Activated naive CD8-positive, alpha-beta T cell treated with anti-CD3 and anti-CD28 coated beads, Interleukin-2, amount 50 U/mL, for 24 hours (primary cell): ENCODE data around the gene STXBP3.

Experiments used
- ATAC-seq: fragments of 150-1000 bp; cut with Tn5 transposase; one replicate; pipeline ENCODE4 v1.10.0; 2021
- DNase-seq: peaks from one replicate; pipeline ENCODE4 v3.0.0; 2021
- H3K27ac Mint-ChIP-seq: one replicate; pipeline ENCODE4 v1.8.0; 2021; ENCODE audit warnings: mild to moderate bottlenecking, mixed read lengths
- H3K27me3 Mint-ChIP-seq: one replicate; pipeline ENCODE4 v1.8.0; 2021; ENCODE audit warnings: mixed read lengths
- H3K36me3 Mint-ChIP-seq: one replicate; pipeline ENCODE4 v1.8.0; 2021; ENCODE audit warnings: low read depth, mixed read lengths
- H3K4me1 Mint-ChIP-seq: one replicate; pipeline ENCODE4 v1.8.0; 2021; ENCODE audit warnings: mixed read lengths
- H3K4me3 Mint-ChIP-seq: one replicate; pipeline ENCODE4 v1.8.0; 2021; ENCODE audit warnings: mild to moderate bottlenecking, moderate library complexity, mixed read lengths
- H3K9me3 Mint-ChIP-seq: one replicate; pipeline ENCODE4 v1.8.0; 2021; ENCODE audit warnings: mixed read lengths

STXBP3 gene

GRCh38 chr1:108718927-108719655 is 27.4 kb upstream of the STXBP3 start:
- H3K4me1 Mint-ChIP-seq, result no peaks in the 10 kb centered on the region
- no peaks in the 10 kb centered on the region for H3K9me3 Mint-ChIP-seq

GRCh38 chr1:108719656-108720435 is 26.6 kb upstream of the STXBP3 start:
- Mint-ChIP-seq H3K27ac (no peak overlapping the region), H3K9me3 (no peaks in the 10 kb centered on the region), H3K4me3 (no peak overlapping the region), H3K36me3 (no peaks in the 10 kb centered on the region), H3K27me3 (peaks cover 6% of the 10 kb centered on the region), H3K4me1 (no peaks in the 10 kb centered on the region)
- ATAC-seq (peak; percentile 49), DNase-seq (no peak)

More at GRCh38 chr1:108718927-108719655, 27.4 kb upstream of the STXBP3 start:
- Mint-ChIP-seq H3K27ac (no peak overlapping the region), H3K36me3 (no peaks in the 10 kb centered on the region), H3K4me3 (no peak overlapping the region), H3K27me3 (peaks cover 6% of the 10 kb centered on the region)
- ATAC-seq (no peak), DNase-seq (no peak)

- H3K4me1 Mint-ChIP-seq, result no peaks in the 10 kb centered on the region
- ATAC-seq, result no peak
Measured at GRCh38 chr1:108722292-108722691, 24.2 kb upstream of the STXBP3 start.

GRCh38 chr1:108725906-108726305 is 20.6 kb upstream of the STXBP3 start:
- ATAC-seq (no peak), DNase-seq (no peak)
- Mint-ChIP-seq H3K4me1 (no peaks in the 10 kb centered on the region), H3K9me3 (no peaks in the 10 kb centered on the region), H3K36me3 (no peaks in the 10 kb centered on the region), H3K4me3 (no peak overlapping the region), H3K27me3 (peaks cover 4% of the 10 kb centered on the region), H3K27ac (no peak overlapping the region)

More at GRCh38 chr1:108722292-108722691, 24.2 kb upstream of the STXBP3 start:
- H3K27ac Mint-ChIP-seq, result no peak overlapping the region
- H3K36me3 Mint-ChIP-seq, result no peaks in the 10 kb centered on the region
- DNase-seq, result no peak
- H3K27me3 Mint-ChIP-seq, result peaks cover 2% of the 10 kb centered on the region
- H3K4me3 Mint-ChIP-seq, result no peak overlapping the region
- H3K9me3 Mint-ChIP-seq, result no peaks in the 10 kb centered on the region

GRCh38 chr1:108728327-108728923 is 18.0 kb upstream of the STXBP3 start:
- no peaks in the 10 kb centered on the region for H3K36me3 Mint-ChIP-seq
- H3K27me3 Mint-ChIP-seq, result peaks cover 4% of the 10 kb centered on the region
- no peak for ATAC-seq
- H3K27ac Mint-ChIP-seq, result no peak overlapping the region
- no peak overlapping the region for H3K4me3 Mint-ChIP-seq
- H3K9me3 Mint-ChIP-seq, result no peaks in the 10 kb centered on the region
- no peaks in the 10 kb centered on the region for H3K4me1 Mint-ChIP-seq
- no peak for DNase-seq

- peaks cover 4% of the 10 kb centered on the region for H3K27me3 Mint-ChIP-seq
- H3K4me3 Mint-ChIP-seq, result no peak overlapping the region
- H3K36me3 Mint-ChIP-seq, result no peaks in the 10 kb centered on the region
- no peak for DNase-seq
- no peaks in the 10 kb centered on the region for H3K9me3 Mint-ChIP-seq
- ATAC-seq, result no peak
- H3K27ac Mint-ChIP-seq, result no peak overlapping the region
- no peaks in the 10 kb centered on the region for H3K4me1 Mint-ChIP-seq
Measured at GRCh38 chr1:108729481-108729880, 17.0 kb upstream of the STXBP3 start.

- H3K27ac Mint-ChIP-seq, result no peak overlapping the region
- ATAC-seq, result no peak
- H3K9me3 Mint-ChIP-seq, result no peaks in the 10 kb centered on the region
- H3K4me3 Mint-ChIP-seq, result no peak overlapping the region
- H3K4me1 Mint-ChIP-seq, result no peaks in the 10 kb centered on the region
- DNase-seq, result no peak
- H3K27me3 Mint-ChIP-seq, result peaks cover 6% of the 10 kb centered on the region
- H3K36me3 Mint-ChIP-seq, result no peaks in the 10 kb centered on the region
Measured at GRCh38 chr1:108732398-108732797, 14.1 kb upstream of the STXBP3 start.

GRCh38 chr1:108734171-108734865 is 12.2 kb upstream of the STXBP3 start:
- H3K9me3 Mint-ChIP-seq, result no peaks in the 10 kb centered on the region
- H3K4me1 Mint-ChIP-seq, result no peaks in the 10 kb centered on the region
- no peaks in the 10 kb centered on the region for H3K36me3 Mint-ChIP-seq
- peaks cover 6% of the 10 kb centered on the region for H3K27me3 Mint-ChIP-seq
- H3K27ac Mint-ChIP-seq, result no peak overlapping the region
- no peak overlapping the region for H3K4me3 Mint-ChIP-seq
- no peak for DNase-seq
- no peak for ATAC-seq

GRCh38 chr1:108742253-108742652 is 4.2 kb upstream of the STXBP3 start:
- H3K4me1 Mint-ChIP-seq, result peaks cover 9% of the 10 kb centered on the region
- ATAC-seq (no peak), DNase-seq (no peak)
- no peaks in the 10 kb centered on the region for H3K9me3 Mint-ChIP-seq
- H3K27me3 Mint-ChIP-seq, result no peaks in the 10 kb centered on the region
- H3K27ac Mint-ChIP-seq, result no peak overlapping the region
- H3K36me3 Mint-ChIP-seq, result peaks cover 3% of the 10 kb centered on the region
- no peak overlapping the region for H3K4me3 Mint-ChIP-seq

- DNase-seq, result no peak
- H3K4me1 Mint-ChIP-seq, result peaks cover 33% of the 10 kb centered on the region
Measured at GRCh38 chr1:108745980-108746381, 493 bp upstream of the STXBP3 start.

GRCh38 chr1:108747171-108747850 is 837 bp downstream of the STXBP3 start:
- peaks cover 34% of the 10 kb centered on the region for H3K4me1 Mint-ChIP-seq
- DNase-seq, result peak; percentile 54
- peak; percentile 27 for ATAC-seq
- H3K4me3 Mint-ChIP-seq, result peak overlapping the region; percentile 100
- H3K27me3 Mint-ChIP-seq, result no peaks in the 10 kb centered on the region
- H3K9me3 Mint-ChIP-seq, result no peaks in the 10 kb centered on the region
- H3K27ac Mint-ChIP-seq, result peak overlapping the region; percentile 98
- peaks cover 12% of the 10 kb centered on the region for H3K36me3 Mint-ChIP-seq

More at GRCh38 chr1:108745980-108746381, 493 bp upstream of the STXBP3 start:
- Mint-ChIP-seq H3K4me3 (peak overlapping the region; percentile 100), H3K27me3 (no peaks in the 10 kb centered on the region), H3K36me3 (peaks cover 12% of the 10 kb centered on the region), H3K27ac (peak overlapping the region; percentile 98), H3K9me3 (no peaks in the 10 kb centered on the region)
- no peak for ATAC-seq

- Mint-ChIP-seq H3K9me3 (no peaks in the 10 kb centered on the region), H3K27ac (no peak overlapping the region), H3K36me3 (peaks cover 12% of the 10 kb centered on the region), H3K4me1 (peaks cover 34% of the 10 kb centered on the region), H3K4me3 (no peak overlapping the region), H3K27me3 (no peaks in the 10 kb centered on the region)
- ATAC-seq (no peak), DNase-seq (no peak)
Measured at GRCh38 chr1:108747898-108748297, 1.4 kb downstream of the STXBP3 start.

GRCh38 chr1:108749081-108749480 is 2.6 kb downstream of the STXBP3 start:
- no peak overlapping the region for H3K4me3 Mint-ChIP-seq
- no peak overlapping the region for H3K27ac Mint-ChIP-seq
- H3K4me1 Mint-ChIP-seq, result peaks cover 34% of the 10 kb centered on the region
- peaks cover 15% of the 10 kb centered on the region for H3K36me3 Mint-ChIP-seq
- no peak for ATAC-seq
- H3K27me3 Mint-ChIP-seq, result no peaks in the 10 kb centered on the region
- DNase-seq, result no peak
- no peaks in the 10 kb centered on the region for H3K9me3 Mint-ChIP-seq
